ENCODE measurements around the gene GSN.

DNA sequence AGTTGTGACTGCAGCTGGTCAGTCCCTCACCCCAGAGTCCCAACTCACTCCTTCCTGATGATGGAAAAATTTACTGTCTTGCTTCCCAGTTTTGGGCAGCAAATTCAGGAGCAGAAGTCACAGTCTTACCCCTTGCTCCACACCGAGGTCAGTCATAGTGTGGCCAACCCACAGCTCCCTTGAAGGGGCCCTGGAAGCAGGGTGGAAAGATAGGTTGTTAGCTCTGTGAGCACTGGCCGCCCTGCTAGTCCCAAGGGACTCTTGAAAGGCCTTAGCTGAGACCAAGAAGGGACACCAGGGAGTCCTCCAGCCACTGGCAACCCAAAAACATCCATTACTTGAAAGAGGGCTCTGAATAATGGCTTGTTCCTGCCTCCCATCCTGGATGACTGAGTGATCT is 40.0 kb downstream of the GSN start:
- TF ChIP-seq, protein P1, sequence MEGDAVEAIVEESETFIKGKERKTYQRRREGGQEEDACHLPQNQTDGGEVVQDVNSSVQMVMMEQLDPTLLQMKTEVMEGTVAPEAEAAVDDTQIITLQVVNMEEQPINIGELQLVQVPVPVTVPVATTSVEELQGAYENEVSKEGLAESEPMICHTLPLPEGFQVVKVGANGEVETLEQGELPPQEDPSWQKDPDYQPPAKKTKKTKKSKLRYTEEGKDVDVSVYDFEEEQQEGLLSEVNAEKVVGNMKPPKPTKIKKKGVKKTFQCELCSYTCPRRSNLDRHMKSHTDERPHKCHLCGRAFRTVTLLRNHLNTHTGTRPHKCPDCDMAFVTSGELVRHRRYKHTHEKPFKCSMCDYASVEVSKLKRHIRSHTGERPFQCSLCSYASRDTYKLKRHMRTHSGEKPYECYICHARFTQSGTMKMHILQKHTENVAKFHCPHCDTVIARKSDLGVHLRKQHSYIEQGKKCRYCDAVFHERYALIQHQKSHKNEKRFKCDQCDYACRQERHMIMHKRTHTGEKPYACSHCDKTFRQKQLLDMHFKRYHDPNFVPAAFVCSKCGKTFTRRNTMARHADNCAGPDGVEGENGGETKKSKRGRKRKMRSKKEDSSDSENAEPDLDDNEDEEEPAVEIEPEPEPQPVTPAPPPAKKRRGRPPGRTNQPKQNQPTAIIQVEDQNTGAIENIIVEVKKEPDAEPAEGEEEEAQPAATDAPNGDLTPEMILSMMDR (IDR thresholded peaks at IDR 0.05) = no peak
- no peak for TF ChIP-seq POLR2A (IDR thresholded peaks at IDR 0.05)

Data from Peyer's patch (tissue), 4 donors.